Aorta (tissue), 5 donors: ENCODE data around the gene PLEKHM3. TPM values are rescaled to one million over a fixed set of nuclear protein-coding genes. Genes with fewer than 3 reads are reported as not detected.

ENCODE experiments used
- ATAC-seq: fragments of 200-7000 bp; cut with Tn5 transposase; one replicate; pipeline ENCODE4 v1.9.1; 2022; ENCODE audit warnings: moderate library complexity; ENCODE audit not compliant: low FRiP score
- DNase-seq, 2 donors: peaks; one replicate each; pipeline ENCODE4 v3.0.0-alpha.2; 2020
- H3K27ac ChIP-seq, 2 donors: one replicate each; pipeline ENCODE4 v1.5.1; 2013; ENCODE audit warnings: low read length in 2 of 2, mild to moderate bottlenecking in 2 of 2, moderate library complexity in 2 of 2, control low read depth in 1 of 2, inconsistent platforms in 1 of 2, low read depth in 1 of 2
- H3K27me3 ChIP-seq, 2 donors: one replicate each; pipeline ENCODE4 v1.6.1; 2013; ENCODE audit warnings: control low read depth in 1 of 2, low read length in 1 of 2, mild to moderate bottlenecking in 1 of 2, moderate library complexity in 1 of 2; ENCODE audit not compliant: insufficient read depth in 2 of 2, control insufficient read depth in 1 of 2
- H3K36me3 ChIP-seq, 2 donors: one replicate each; pipeline ENCODE4 v1.6.1; 2013; ENCODE audit warnings: control low read depth in 1 of 2, low read length in 1 of 2, mild to moderate bottlenecking in 1 of 2; ENCODE audit not compliant: insufficient read depth in 2 of 2, control insufficient read depth in 1 of 2
- H3K4me1 ChIP-seq, 2 donors: one replicate each; pipeline ENCODE4 v1.6.1; 2013; ENCODE audit warnings: low read length in 2 of 2, control low read depth in 1 of 2, mild to moderate bottlenecking in 1 of 2, moderate library complexity in 1 of 2; ENCODE audit not compliant: insufficient read depth in 2 of 2, control insufficient read depth in 1 of 2
- H3K4me3 ChIP-seq, 2 donors: one replicate each; pipeline ENCODE4 v1.5.1; 2013; ENCODE audit warnings: low read length in 2 of 2, control low read depth in 1 of 2, mild to moderate bottlenecking in 1 of 2
- H3K9me3 ChIP-seq: one replicate; pipeline ENCODE4 v1.6.1; 2013; ENCODE audit warnings: mild to moderate bottlenecking, low read length; ENCODE audit not compliant: control insufficient read depth
- WGBS, 2 donors: extraction: QIAGEN DNeasy Blood & Tissue Kit; methylation state at CpG; one replicate each; pipeline ENCODE4 v1.1.7; 2013; 5-methylcytosine and 5-hydroxymethylcytosine counted together
- intact Hi-C, 2 donors: fragments of 100-400 bp; cut with DNase I; formaldehyde crosslinking; loops; one replicate each; pipeline versions ENCODE4 v1.14.2 to v1.15.0; 2022
- polyA plus RNA-seq, 2 donors: library from polyadenylated mRNA; stranded (reverse); fragments of 200-250 nt; gene quantifications; one replicate each; pipeline ENCODE4 v1.2.3, GENCODE V29; 2013
- total RNA-seq, 2 donors: library from RNA; stranded (reverse); fragmentation: NEBNext Ultra II Directional; extraction: Animal tissue kit (Norgen Biotek cat#: 25700); gene quantifications; one replicate each; pipeline ENCODE4 v1.2.1, GENCODE V29; 2021
- donor health status: healthy with polysubstance abuse.
- donor health status: Bipolar disorder and iron deficiency.
- donor health status: DM: no; HTN: no; CAD: no.
- donor health status: DM: no; HTN: no; CAD: no.
- donor health status: DM: yes; HTN: yes; CAD: no.

Gene PLEKHM3
- total and polyA plus RNA-seq, 4 donors, result 2.8 to 18.9 (median 9.3) TPM

GRCh38 chr2:207937823-207938222 is 87.5 kb downstream of the PLEKHM3 start:
- ATAC-seq (no peak), DNase-seq (no peak)
- Histone ChIP-seq H3K9me3 (no peaks in the 10 kb centered on the region), H3K4me3 (no peak overlapping the region), H3K36me3 (no peaks in the 10 kb centered on the region), H3K4me1 (peaks cover 0 to 3% of the 10 kb centered on the region in 2 donors), H3K27me3 (no peaks in the 10 kb centered on the region), H3K27ac (no peak overlapping the region)
- intact Hi-C loops, result no loop called here
- WGBS, 2 donors, result 85 to 94% methylated on average over 2 of the region's 2 CpGs

- Histone ChIP-seq H3K9me3 (no peaks in the 10 kb centered on the region), H3K27ac (no peak overlapping the region), H3K4me3 (no peak overlapping the region), H3K36me3 (no peaks in the 10 kb centered on the region), H3K27me3 (no peaks in the 10 kb centered on the region), H3K4me1 (peaks cover 0 to 3% of the 10 kb centered on the region in 2 donors)
- no peak for ATAC-seq
- 96% methylated on average over 4 of the region's 4 CpGs for WGBS, 2 donors
- intact Hi-C loops, result no loop called here
- DNase-seq, result no peak
Measured at GRCh38 chr2:207937253-207937652, 88.1 kb downstream of the PLEKHM3 start.

- no peaks in the 10 kb centered on the region for H3K9me3 ChIP-seq
- no peak for ATAC-seq
- DNase-seq, result no peak
- intact Hi-C loops, result no loop called here
- 88 to 94% methylated on average over 1 of the region's 1 CpG for WGBS, 2 donors
- no peaks in the 10 kb centered on the region for H3K27me3 ChIP-seq
- H3K4me1 ChIP-seq, result peaks cover 0 to 3% of the 10 kb centered on the region in 2 donors
- no peaks in the 10 kb centered on the region for H3K36me3 ChIP-seq
- no peak overlapping the region for H3K27ac ChIP-seq
- no peak overlapping the region for H3K4me3 ChIP-seq
Measured at GRCh38 chr2:207936380-207936779, 88.9 kb downstream of the PLEKHM3 start.

- WGBS, 2 donors, result 96% methylated on average over 4 of the region's 4 CpGs
- DNase-seq, result no peak
- intact Hi-C loops, result no loop called here
- Histone ChIP-seq H3K27me3 (no peaks in the 10 kb centered on the region), H3K27ac (no peak overlapping the region), H3K9me3 (no peaks in the 10 kb centered on the region), H3K4me3 (no peak overlapping the region), H3K4me1 (peaks cover 0 to 3% of the 10 kb centered on the region in 2 donors), H3K36me3 (no peaks in the 10 kb centered on the region)
- ATAC-seq, result no peak
Measured at GRCh38 chr2:207935991-207936370, 89.3 kb downstream of the PLEKHM3 start.

GRCh38 chr2:207935121-207935990 is 90.0 kb downstream of the PLEKHM3 start:
- intact Hi-C loops, result no loop called here
- WGBS, 2 donors, result 82% methylated on average over 7 of the region's 7 CpGs
- no peak overlapping the region for H3K27ac ChIP-seq
- no peak for ATAC-seq
- H3K4me1 ChIP-seq, result peaks cover 0 to 3% of the 10 kb centered on the region in 2 donors
- no peak overlapping the region for H3K4me3 ChIP-seq
- no peak for DNase-seq
- peaks cover 0 to 2% of the 10 kb centered on the region in 2 donors for H3K36me3 ChIP-seq
- H3K9me3 ChIP-seq, result no peaks in the 10 kb centered on the region
- H3K27me3 ChIP-seq, result no peaks in the 10 kb centered on the region

- Histone ChIP-seq H3K27ac (no peak overlapping the region), H3K27me3 (no peaks in the 10 kb centered on the region), H3K9me3 (no peaks in the 10 kb centered on the region), H3K4me1 (peaks cover 0 to 2% of the 10 kb centered on the region in 2 donors), H3K4me3 (no peak overlapping the region), H3K36me3 (peaks cover 0 to 2% of the 10 kb centered on the region in 2 donors)
- DNase-seq, result no peak
- ATAC-seq, result no peak
- 77 to 79% methylated on average over 7 of the region's 7 CpGs for whole genome bisulfite sequencing, 2 donors
- intact Hi-C loops, result no loop called here
Measured at GRCh38 chr2:207934720-207935119, 90.6 kb downstream of the PLEKHM3 start.

- H3K36me3 ChIP-seq, result peaks cover 0 to 2% of the 10 kb centered on the region in 2 donors
- intact Hi-C loops, result no loop called here
- peaks cover 0 to 1% of the 10 kb centered on the region in 2 donors for H3K4me1 ChIP-seq
- 79 to 83% methylated on average over 9 of the region's 9 CpGs for WGBS, 2 donors
- H3K4me3 ChIP-seq, result no peak overlapping the region
- ATAC-seq, result no peak
- H3K27me3 ChIP-seq, result no peaks in the 10 kb centered on the region
- H3K27ac ChIP-seq, result no peak overlapping the region
- no peak for DNase-seq
- H3K9me3 ChIP-seq, result no peaks in the 10 kb centered on the region
Measured at GRCh38 chr2:207933396-207934065, 91.8 kb downstream of the PLEKHM3 start.

- Histone ChIP-seq H3K36me3 (peaks cover 0 to 2% of the 10 kb centered on the region in 2 donors), H3K27me3 (no peaks in the 10 kb centered on the region), H3K27ac (no peak overlapping the region), H3K4me3 (no peak overlapping the region), H3K4me1 (peaks cover 0 to 1% of the 10 kb centered on the region in 2 donors), H3K9me3 (no peaks in the 10 kb centered on the region)
- intact Hi-C loops, result no loop called here
- DNase-seq (no peak), ATAC-seq (no peak)
- 95 to 96% methylated on average over 1 of the region's 1 CpG for WGBS, 2 donors
Measured at GRCh38 chr2:207932106-207932505, 93.2 kb downstream of the PLEKHM3 start.
